B cell (primary cell): ENCODE results near the gene ZNF483. TPM values are rescaled to one million over a fixed set of nuclear protein-coding genes. Genes with fewer than 3 reads are reported as not detected.
"Not testable (repeated sequence)": the region's sequence is repeated elsewhere in the genome, so short reads cannot be mapped to it uniquely, and the experiment has no call there.

Source experiments
- ATAC-seq: fragments of 200-7000 bp; cut with Tn5 transposase; one replicate; pipeline ENCODE4 v1.10.0; 2021; ENCODE audit warnings: low read depth, mild to moderate bottlenecking, moderate number of reproducible peaks, moderate library complexity
- CTCF ChIA-PET: fragments of 350-600 bp; sonication (Branson Sonifier 250); formaldehyde crosslinking; loops from one replicate; lab custom pipeline; 2021; ENCODE audit warnings: antibody characterized with exemption, inconsistent platforms; lab: Charles Lee
- POLR2A ChIA-PET: fragments of 350-600 bp; sonication (Branson Sonifier 250); formaldehyde crosslinking; loops from one replicate; lab custom pipeline; 2021; ENCODE audit warnings: antibody characterized with exemption; lab: Charles Lee
- DNase-seq: peaks from one replicate; pipeline ENCODE4 v3.0.0; 2013
- H2AFZ ChIP-seq: 2 replicates; pipeline ENCODE4 v1.6.1; 2012; ENCODE audit warnings: mild to moderate bottlenecking, low read depth, low read length; ENCODE audit not compliant: insufficient read depth, poor library complexity, severe bottlenecking
- H3K27ac ChIP-seq, 2 donors: 1 replicate in 1 of 2; 2 replicates in 1 of 2; pipeline ENCODE4 v1.5.1; 2012 to 2013; ENCODE audit warnings: low read length in 2 of 2, mild to moderate bottlenecking in 2 of 2, moderate library complexity in 1 of 2
- H3K27me3 ChIP-seq, 4 experiments: fragments of 200-600 bp in 1 of 4; sonication (generic) in 1 of 4; replicated peaks in 1 of 4; 1 replicate in 2 of 4; 2 replicates in 2 of 4; pipeline versions ENCODE4 v1.6.1 to v1.7.0; 2013 to 2016; ENCODE audit warnings: low read length in 3 of 4, mild to moderate bottlenecking in 2 of 4, mixed read lengths in 1 of 4, moderate library complexity in 1 of 4; ENCODE audit not compliant: insufficient read depth in 4 of 4, control insufficient read depth in 3 of 4; ENCODE audit errors: control extremely low read depth in 1 of 4
- H3K36me3 ChIP-seq, 2 experiments: replicated peaks in 1 of 2; 1 replicate in 1 of 2; 2 replicates in 1 of 2; pipeline versions ENCODE4 v1.6.1 to v1.7.1; 2013; ENCODE audit warnings: low read length in 1 of 2; ENCODE audit not compliant: insufficient read depth in 2 of 2, control insufficient read depth in 1 of 2; ENCODE audit errors: control extremely low read depth in 1 of 2, extremely low read depth in 1 of 2
- H3K4me1 ChIP-seq, 2 donors: fragments of 200-600 bp in 1 of 2; sonication (generic) in 1 of 2; 1 replicate in 1 of 2; 2 replicates in 1 of 2; pipeline versions ENCODE4 v1.5.1 to v1.6.1; 2013 to 2017; ENCODE audit warnings: low read length in 2 of 2; ENCODE audit not compliant: control insufficient read depth in 2 of 2, insufficient read depth in 2 of 2
- H3K4me2 ChIP-seq: replicated peaks from 2 replicates; pipeline ENCODE3; 2012; ENCODE audit warnings: mild to moderate bottlenecking, low read depth, low read length; ENCODE audit not compliant: poor library complexity, severe bottlenecking
- H3K4me3 ChIP-seq, 5 experiments: fragments of 200-600 bp in 1 of 5; sonication (generic) in 1 of 5; 1 replicate in 3 of 5; 2 replicates in 2 of 5; pipeline versions ENCODE4 v1.5.1 to v1.7.0; 2011 to 2016; ENCODE audit warnings: low read length in 4 of 5, mild to moderate bottlenecking in 4 of 5, low read depth in 2 of 5, control low read depth in 1 of 5, moderate library complexity in 1 of 5; ENCODE audit not compliant: insufficient read depth in 1 of 5; ENCODE audit errors: control extremely low read depth in 1 of 5, extremely low read depth in 1 of 5
- H3K79me2 ChIP-seq: fragments of 200-600 bp; sonication (generic); one replicate; pipeline ENCODE4 v1.6.0; 2016; ENCODE audit warnings: low read length; ENCODE audit not compliant: control insufficient read depth, insufficient read depth
- H3K9ac ChIP-seq: fragments of 200-600 bp; sonication (generic); 2 replicates; pipeline ENCODE4 v1.6.1; 2017; ENCODE audit warnings: mild to moderate bottlenecking, low read length, moderate library complexity
- H3K9me3 ChIP-seq, 3 donors: one replicate each; pipeline versions ENCODE4 v1.6.1 to v1.7.1; 2013; ENCODE audit warnings: low read length in 2 of 3; ENCODE audit not compliant: control insufficient read depth in 2 of 3, insufficient read depth in 1 of 3; ENCODE audit errors: control extremely low read depth in 1 of 3
- H4K20me1 ChIP-seq: 2 replicates; pipeline ENCODE4 v1.6.0; 2012; ENCODE audit warnings: mild to moderate bottlenecking, low read length; ENCODE audit not compliant: insufficient read depth, control insufficient read depth, poor library complexity, severe bottlenecking
- H3K27ac Mint-ChIP-seq: one replicate; pipeline ENCODE4 v1.8.0; 2021; ENCODE audit warnings: mixed read lengths
- H3K27me3 Mint-ChIP-seq: one replicate; pipeline ENCODE4 v1.8.0; 2021; ENCODE audit warnings: mixed read lengths
- H3K4me1 Mint-ChIP-seq: one replicate; pipeline ENCODE4 v1.8.0; 2021; ENCODE audit warnings: mixed read lengths
- H3K4me3 Mint-ChIP-seq: one replicate; pipeline ENCODE4 v1.8.0; 2021; ENCODE audit warnings: mixed read lengths
- H3K9me3 Mint-ChIP-seq: one replicate; pipeline ENCODE4 v1.8.0; 2022; ENCODE audit warnings: mixed read lengths; ENCODE audit not compliant: insufficient read depth
- EZH2 ChIP-seq: IDR thresholded peaks from 2 replicates; pipeline ENCODE4 v1.6.1; 2012; ENCODE audit warnings: borderline replicate concordance, low read depth, mild to moderate bottlenecking, moderate library complexity, low read length; ENCODE audit not compliant: insufficient read depth, poor library complexity, severe bottlenecking
- WGBS: methylation state at CpG from one replicate; pipeline ENCODE4 v1.1.5; 2013; ENCODE audit warnings: missing lambda C conversion rate; ENCODE audit not compliant: insufficient coverage; 5-methylcytosine and 5-hydroxymethylcytosine counted together
- intact Hi-C: fragments of 100-400 bp; cut with micrococcal nuclease; formaldehyde crosslinking; loops from one replicate; pipeline ENCODE4 v1.10.0; 2022
- polyA plus RNA-seq: library from polyadenylated mRNA; depleted of rRNA; stranded (reverse); fragments of >200 nt; gene quantifications from 2 replicates; pipeline ENCODE4 v1.2.3, GENCODE V29; 2012
- total RNA-seq, 2 donors: library from RNA; stranded (reverse); fragments of 120-200 nt in 1 of 2; gene quantifications; 1 replicate in 1 of 2; 2 replicates in 1 of 2; pipeline versions ENCODE4 v1.2.3 to v1.2.4, GENCODE V29; 2013 to 2022
- TF ChIP-seq, protein P1 (sequence below): fragments of 200-600 bp; IDR thresholded peaks from one replicate; pipeline ENCODE4 v1.8.0; 2022; ENCODE audit warnings: antibody characterized with exemption, mild to moderate bottlenecking

The ZNF483 gene
- total and polyA plus RNA-seq, 2 donors (not counting 1 experiment from before 2014, with no cell fraction given): 0.43 to 3.0 TPM

DNA sequence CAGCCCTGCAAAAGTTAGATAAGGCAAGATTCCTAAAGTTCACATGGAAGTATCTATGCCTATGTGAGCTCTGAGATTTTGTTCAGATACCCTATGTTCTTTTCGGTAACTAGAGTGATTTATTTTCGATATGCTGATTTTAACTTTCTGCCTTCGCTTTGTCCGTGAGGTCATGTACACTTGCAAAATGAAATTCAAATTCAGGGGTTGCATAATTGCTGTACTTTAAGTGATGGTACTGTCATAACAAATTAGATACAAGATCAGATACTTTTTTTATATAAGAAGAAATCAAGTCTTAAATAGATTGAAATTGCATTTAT lies 40.4 kb upstream of the ZNF483 start:
- H3K27me3 ChIP-seq: peaks cover 0 to 2% (median 0%) of the 10 kb centered on the region in 4 experiments
- H3K27ac ChIP-seq: peak overlapping the region; percentile 73 to 84
- TF ChIP-seq, protein P1, sequence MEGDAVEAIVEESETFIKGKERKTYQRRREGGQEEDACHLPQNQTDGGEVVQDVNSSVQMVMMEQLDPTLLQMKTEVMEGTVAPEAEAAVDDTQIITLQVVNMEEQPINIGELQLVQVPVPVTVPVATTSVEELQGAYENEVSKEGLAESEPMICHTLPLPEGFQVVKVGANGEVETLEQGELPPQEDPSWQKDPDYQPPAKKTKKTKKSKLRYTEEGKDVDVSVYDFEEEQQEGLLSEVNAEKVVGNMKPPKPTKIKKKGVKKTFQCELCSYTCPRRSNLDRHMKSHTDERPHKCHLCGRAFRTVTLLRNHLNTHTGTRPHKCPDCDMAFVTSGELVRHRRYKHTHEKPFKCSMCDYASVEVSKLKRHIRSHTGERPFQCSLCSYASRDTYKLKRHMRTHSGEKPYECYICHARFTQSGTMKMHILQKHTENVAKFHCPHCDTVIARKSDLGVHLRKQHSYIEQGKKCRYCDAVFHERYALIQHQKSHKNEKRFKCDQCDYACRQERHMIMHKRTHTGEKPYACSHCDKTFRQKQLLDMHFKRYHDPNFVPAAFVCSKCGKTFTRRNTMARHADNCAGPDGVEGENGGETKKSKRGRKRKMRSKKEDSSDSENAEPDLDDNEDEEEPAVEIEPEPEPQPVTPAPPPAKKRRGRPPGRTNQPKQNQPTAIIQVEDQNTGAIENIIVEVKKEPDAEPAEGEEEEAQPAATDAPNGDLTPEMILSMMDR: no peak
- TF ChIP-seq EZH2: no peak
- Mint-ChIP-seq H3K27ac (peak overlapping the region; percentile 70), H3K4me1 (peaks cover 26% of the 10 kb centered on the region), H3K9me3 (no peaks in the 10 kb centered on the region), H3K4me3 (peak overlapping the region; percentile 78), H3K27me3 (peaks cover 7% of the 10 kb centered on the region)
- peak overlapping the region; percentile 82 for H3K9ac ChIP-seq
- H3K36me3 ChIP-seq: no peaks in the 10 kb centered on the region
- ChIA-PET CTCF (no interaction called here), POLR2A (no interaction called here)
- no peaks in the 10 kb centered on the region for H4K20me1 ChIP-seq
- intact Hi-C loops: loop anchor here (1.0 to 5.0 kb wide), 4 partner anchors 178 to 1793 kb away; partner anchors contain the start of genes CDC26, PRPF4, TXN and UGCG
- 0% methylated on average over 3 of the region's 4 CpGs for WGBS
- ATAC-seq: no peak
- H2AFZ ChIP-seq: peak overlapping the region; percentile 89
- peaks cover 7 to 9% of the 10 kb centered on the region in 2 donors for H3K4me1 ChIP-seq
- no peak for DNase-seq
- peak overlapping the region; percentile 95 for H3K4me2 ChIP-seq
- peak overlapping the region; percentile 63 to 86 (median 70) for H3K4me3 ChIP-seq
- no peaks in the 10 kb centered on the region for H3K9me3 ChIP-seq
- H3K79me2 ChIP-seq: peaks cover 41% of the 10 kb centered on the region

DNA sequence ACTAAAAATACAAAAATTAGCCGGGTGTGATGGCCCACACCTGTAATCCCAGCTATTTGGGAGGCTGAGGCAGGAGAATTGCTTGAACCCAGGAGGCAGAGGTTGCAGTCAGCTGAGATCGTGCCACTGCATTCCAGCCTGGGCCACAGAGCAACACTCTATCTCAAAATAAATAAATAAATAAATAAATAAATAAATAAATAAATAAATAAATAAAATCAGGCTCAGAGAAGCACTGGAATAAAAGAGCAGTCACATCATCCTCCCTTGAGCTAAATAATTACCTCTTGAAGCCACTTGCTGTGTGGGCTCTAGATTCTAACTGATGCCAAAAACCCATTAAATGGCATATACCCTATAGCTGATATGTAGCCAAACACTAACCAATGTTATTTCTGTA lies 27.8 kb upstream of the ZNF483 start:
- ATAC-seq, H3K9me3 Mint-ChIP-seq, POLR2A ChIA-PET: not testable (repeated sequence)

More for the DNA sequence above, 27.8 kb upstream of the ZNF483 start:
- H3K27ac ChIP-seq, H3K9ac ChIP-seq, H3K27me3 ChIP-seq, H3K36me3 ChIP-seq, H3K4me1 ChIP-seq, CTCF ChIA-PET, H3K79me2 ChIP-seq, H3K27ac Mint-ChIP-seq, DNase-seq, H4K20me1 ChIP-seq, H3K4me1 Mint-ChIP-seq, H3K4me3 ChIP-seq, H3K4me3 Mint-ChIP-seq, intact Hi-C loops, H2AFZ ChIP-seq, H3K4me2 ChIP-seq, H3K9me3 ChIP-seq: not testable (repeated sequence)
- peaks cover 13% of the 10 kb centered on the region for H3K27me3 Mint-ChIP-seq
- WGBS: no CpG with 5 or more reads among the region's 2 CpGs
